Omental fat pad (tissue), 4 donors: ENCODE results near the gene ZFHX2. TPM values are rescaled to one million over a fixed set of nuclear protein-coding genes. Genes with fewer than 3 reads are reported as not detected.
A peak's percentile ranks its signal among the peaks of the same experiment; 100 is the strongest.

Experiments used
- ATAC-seq: fragments of 150-250 bp; one replicate; pipeline ENCODE4 v1.9.1; 2016; ENCODE audit warnings: mild to moderate bottlenecking, moderate library complexity; ENCODE audit not compliant: low FRiP score
- DNase-seq: peaks from one replicate; pipeline ENCODE4 v3.0.0-alpha.2; 2019; ENCODE audit warnings: low spot score
- CTCF ChIP-seq, 3 donors: fragments of 450-650 bp; IDR thresholded peaks; one replicate each; pipeline ENCODE4 v1.5.1; 2016 to 2017; ENCODE audit warnings: antibody characterized with exemption in 3 of 3, mild to moderate bottlenecking in 3 of 3, moderate library complexity in 2 of 3
- total RNA-seq, 4 donors: library from RNA; depleted of rRNA; stranded (reverse); fragments of >200 nt; gene quantifications; one replicate each; pipeline ENCODE4 v1.1.0, GENCODE V29; 2016

ZFHX2 gene
- total RNA-seq, 4 donors from 2014 or later, result 0.63 to 1.8 (median 0.73) TPM

- no peak for TF ChIP-seq CTCF (IDR thresholded peaks at IDR 0.05)
- ATAC-seq (no peak), DNase-seq (no peak)
Observed at GRCh38 chr14:23570806-23571483, 19.4 kb upstream of the ZFHX2 start.

GRCh38 chr14:23569443-23570151 lies 18.0 kb upstream of the ZFHX2 start:
- TF ChIP-seq CTCF (IDR thresholded peaks at IDR 0.05), result no peak
- ATAC-seq, result no peak
- DNase-seq, result no peak

GRCh38 chr14:23568600-23569331 lies 17.2 kb upstream of the ZFHX2 start:
- DNase-seq (no peak), ATAC-seq (no peak)
- TF ChIP-seq CTCF (IDR thresholded peaks at IDR 0.05), result no peak

- DNase-seq (no peak), ATAC-seq (no peak)
- TF ChIP-seq CTCF (IDR thresholded peaks at IDR 0.05), result no peak
Observed at GRCh38 chr14:23568021-23568599, 16.5 kb upstream of the ZFHX2 start.

GRCh38 chr14:23567186-23568020 lies 15.8 kb upstream of the ZFHX2 start, which contains the start of gene AP1G2:
Gene AP1G2 (minus strand): TSS chr14:23567791. CDS start chr14:23567314, 477 bp downstream.
- no peak for TF ChIP-seq CTCF (IDR thresholded peaks at IDR 0.05)
- ATAC-seq, result peak; percentile 91
- peak; percentile 49 for DNase-seq

- ATAC-seq, result no peak
Observed at GRCh38 chr14:23566778-23567185, 15.2 kb upstream of the ZFHX2 start.

More at GRCh38 chr14:23566778-23567185, 15.2 kb upstream of the ZFHX2 start:
- TF ChIP-seq CTCF (IDR thresholded peaks at IDR 0.05), result no peak
- no peak for DNase-seq
